Stimulated activated CD8-positive, alpha-beta memory T cell treated with anti-CD3 and anti-CD28 coated beads, Interleukin-12 subunit alpha, Interleukin-12 subunit beta, amount 100 ng/mL, for 1 hour (primary cell): ENCODE results near the gene DLGAP5.

Experiments
- DNase-seq: peaks from one replicate; pipeline ENCODE4 v3.0.0-alpha.2; 2020; ENCODE audit warnings: low read depth

Gene DLGAP5

DNA sequence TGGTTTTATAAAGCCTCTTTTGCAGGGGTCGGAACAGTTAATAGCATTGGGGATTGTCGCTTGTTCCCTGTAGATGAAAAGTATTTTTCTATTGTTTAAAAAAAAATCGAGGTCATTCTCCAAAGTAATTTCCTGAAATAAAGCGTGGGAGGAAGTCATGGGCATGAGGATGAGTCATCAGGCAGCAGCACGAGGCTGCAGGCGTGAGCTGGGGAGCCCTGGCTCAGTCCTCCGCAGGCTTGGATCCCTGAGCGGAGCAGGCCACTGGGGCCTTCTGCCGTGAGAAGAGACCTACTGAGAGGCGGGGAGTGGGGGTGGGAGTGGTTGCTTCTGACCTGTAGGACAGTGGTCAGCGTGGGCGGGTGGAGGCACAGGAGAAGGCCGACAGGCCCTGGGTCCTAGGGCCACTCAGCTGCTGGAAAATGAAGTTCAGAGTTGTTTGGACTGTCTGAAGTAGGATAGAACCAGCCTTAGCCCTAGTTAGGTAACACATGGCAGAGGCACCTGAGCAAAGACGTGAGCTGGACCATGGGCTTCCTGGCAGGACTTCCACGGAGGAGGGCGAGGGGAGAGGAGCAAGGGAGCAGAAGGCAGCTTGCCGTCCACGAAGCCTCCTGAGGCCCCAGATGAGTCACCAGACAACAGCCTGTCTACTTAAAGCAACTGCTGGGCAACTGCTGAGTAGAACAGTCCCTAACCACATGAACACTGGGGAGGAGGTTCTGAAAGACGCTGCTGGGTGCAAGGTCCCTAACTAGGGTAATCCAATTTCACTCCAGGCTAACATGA, 83.4 kb downstream of the DLGAP5 start:
- DNase-seq: no peak

DNA sequence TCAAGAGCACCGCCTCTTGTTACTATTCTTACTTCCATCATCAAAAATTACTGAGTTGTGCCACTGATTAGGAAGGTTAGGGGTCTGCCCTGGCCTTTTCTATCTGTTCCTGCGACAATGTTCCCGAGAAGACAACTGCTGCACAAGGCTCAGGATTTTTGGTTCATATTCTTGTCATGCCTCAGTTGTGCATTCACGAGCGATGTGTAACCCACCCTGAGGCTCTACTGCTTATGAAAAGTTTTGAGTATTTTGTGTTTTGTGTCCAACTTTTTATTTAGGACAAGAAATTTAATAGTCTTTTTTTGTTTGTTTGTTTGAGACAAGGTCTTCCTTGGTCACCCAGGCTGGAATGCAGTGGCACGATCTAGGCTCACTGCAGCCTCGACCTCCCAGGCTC, 85.4 kb downstream of the DLGAP5 start:
- DNase-seq: no peak

DNA sequence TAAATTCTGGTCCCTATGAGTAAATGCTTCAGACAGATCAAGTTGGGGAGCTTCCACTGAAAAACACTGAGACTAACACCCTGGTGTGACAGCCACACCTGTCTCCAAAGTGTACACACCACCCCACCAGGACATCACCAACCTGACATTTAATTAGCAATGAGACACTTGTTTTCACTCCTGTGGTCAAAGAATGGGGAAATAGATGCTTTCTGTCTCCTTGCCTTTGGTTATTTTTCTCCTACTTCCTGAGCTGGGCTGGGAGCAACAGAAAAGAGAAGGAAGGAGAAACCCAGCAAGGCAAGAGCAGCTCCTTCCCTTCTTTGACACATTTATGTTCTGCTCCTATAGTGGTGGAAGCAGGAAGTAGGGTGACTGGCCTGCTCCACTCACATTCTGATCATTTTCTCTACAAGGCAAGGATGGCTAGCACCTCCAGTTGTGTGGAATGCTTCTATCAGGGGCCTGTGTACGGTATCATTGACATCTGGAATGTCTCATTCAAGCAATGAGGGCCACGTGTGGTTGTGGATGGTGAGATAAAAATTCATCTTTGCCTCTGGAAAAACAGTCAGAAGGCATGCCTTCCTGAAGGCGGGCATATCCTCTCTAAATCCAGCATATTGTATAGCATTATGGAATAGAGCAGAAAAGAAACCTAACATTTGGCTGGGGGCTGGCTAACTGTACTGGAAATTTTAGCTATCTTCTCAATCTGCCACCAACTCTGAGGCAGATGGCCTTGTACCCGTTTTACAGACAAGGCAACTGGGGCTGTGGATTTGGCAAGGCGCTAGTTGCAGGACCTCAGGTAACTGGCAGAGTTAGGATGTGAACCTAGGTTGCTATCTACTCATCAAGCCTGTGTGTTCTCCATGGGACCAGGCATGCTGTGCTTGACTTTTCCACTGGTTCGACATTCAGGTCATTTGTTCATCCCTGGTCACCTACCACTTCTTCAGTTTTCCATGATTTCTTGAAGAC, 87.1 kb downstream of the DLGAP5 start:
- no peak for DNase-seq

DNA sequence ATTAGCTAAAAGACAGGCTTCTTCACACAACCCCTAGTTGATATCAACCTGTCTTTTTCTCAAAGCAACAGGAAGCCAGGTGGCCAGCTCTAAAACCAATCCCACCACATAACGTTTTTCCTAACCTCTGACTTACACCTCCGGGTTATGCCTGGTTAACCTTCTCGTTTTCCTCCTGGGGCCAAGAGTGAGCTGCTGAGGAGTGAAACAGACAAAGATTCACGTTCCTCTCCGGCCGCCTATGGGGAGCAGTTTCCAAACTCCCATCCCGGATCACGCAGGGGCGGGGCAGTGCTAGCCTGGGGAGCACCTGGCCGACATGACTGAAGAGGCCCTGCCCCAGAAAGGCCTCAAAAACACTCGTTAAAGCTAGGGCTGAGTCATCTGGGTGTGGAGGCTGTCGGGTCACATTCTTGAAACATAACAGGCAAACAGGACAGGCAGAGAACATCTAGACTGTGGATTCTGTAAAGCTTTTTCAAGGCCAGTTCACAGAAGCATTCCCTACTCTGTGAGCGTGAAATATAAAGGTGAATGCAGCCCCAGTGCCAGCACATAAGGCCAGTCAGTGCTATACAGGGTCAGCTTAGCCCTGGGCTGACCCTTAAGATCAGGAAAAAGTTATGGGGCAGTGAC, 88.3 kb downstream of the DLGAP5 start:
- peak; percentile 37 for DNase-seq

DNA sequence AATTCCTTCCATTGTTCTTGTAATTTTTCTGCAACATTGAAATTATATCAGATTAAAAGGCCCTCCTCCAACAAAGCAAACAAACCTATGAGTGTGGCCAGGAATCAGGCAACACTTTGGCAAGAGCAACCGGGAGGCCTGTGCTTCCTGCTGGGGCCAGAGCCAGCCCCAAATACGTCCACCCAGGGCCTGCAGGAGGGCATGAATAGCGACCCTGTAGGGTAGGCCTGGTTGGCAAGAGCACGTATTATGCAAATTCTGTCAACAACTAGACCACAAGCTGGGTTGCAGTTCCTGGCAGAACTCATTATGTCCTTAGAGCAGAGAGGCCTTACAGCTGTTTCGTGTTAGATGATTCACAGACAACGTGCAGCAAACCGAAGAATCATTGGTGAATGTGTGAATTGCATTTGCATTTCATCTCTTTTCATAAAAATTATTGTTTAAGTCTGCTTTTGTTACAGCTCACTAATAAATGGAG, 89.2 kb downstream of the DLGAP5 start:
- no peak for DNase-seq

DNA sequence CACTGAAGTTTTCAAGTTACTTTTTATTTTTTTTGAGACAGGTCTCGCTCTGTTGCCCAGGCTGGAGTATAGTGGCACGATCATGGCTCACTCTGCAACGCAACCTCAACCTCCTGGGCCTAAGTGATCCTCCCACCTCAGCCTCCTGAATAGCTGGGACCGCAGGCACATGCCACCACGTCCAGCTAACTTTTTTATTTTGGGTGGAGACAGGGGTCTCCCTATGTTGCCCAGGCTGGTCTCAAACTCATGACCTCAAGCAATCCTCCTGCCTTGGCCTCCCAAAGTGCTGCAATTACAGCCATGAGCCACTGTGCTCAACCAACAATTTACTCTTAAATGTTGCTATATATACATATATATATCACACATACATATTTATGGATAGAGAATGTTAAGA, 89.7 kb downstream of the DLGAP5 start:
- DNase-seq: no peak

DNA sequence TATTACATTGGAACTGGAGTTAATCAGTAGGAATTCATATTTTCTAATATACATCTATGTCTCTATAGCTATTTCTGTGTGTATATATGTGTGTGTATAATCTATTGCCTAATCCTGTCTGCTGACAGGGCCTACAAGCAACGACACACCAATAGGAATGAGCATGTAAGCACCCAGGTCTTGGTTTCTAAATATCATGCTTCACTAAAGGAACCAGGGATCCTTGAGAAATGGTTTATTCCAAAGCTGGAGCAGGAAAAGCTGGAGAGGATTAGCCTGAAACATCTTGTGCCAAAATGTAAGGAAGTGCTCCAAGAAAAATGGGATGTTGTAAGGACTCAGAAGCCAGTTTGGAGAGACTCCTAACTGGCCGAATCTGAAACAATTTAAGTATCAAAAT, 91.6 kb downstream of the DLGAP5 start:
- DNase-seq: no peak

GRCh38 chr14:55098561-55098898, 92.9 kb downstream of the DLGAP5 start:
- no peak for DNase-seq
